ENCODE data around the gene KATNBL1. TPM values are rescaled to one million over a fixed set of nuclear protein-coding genes. Genes with fewer than 3 reads are reported as not detected.

KATNBL1 gene
- total RNA-seq, 1 experiment from 2014 or later, result 46.1 TPM

DNA sequence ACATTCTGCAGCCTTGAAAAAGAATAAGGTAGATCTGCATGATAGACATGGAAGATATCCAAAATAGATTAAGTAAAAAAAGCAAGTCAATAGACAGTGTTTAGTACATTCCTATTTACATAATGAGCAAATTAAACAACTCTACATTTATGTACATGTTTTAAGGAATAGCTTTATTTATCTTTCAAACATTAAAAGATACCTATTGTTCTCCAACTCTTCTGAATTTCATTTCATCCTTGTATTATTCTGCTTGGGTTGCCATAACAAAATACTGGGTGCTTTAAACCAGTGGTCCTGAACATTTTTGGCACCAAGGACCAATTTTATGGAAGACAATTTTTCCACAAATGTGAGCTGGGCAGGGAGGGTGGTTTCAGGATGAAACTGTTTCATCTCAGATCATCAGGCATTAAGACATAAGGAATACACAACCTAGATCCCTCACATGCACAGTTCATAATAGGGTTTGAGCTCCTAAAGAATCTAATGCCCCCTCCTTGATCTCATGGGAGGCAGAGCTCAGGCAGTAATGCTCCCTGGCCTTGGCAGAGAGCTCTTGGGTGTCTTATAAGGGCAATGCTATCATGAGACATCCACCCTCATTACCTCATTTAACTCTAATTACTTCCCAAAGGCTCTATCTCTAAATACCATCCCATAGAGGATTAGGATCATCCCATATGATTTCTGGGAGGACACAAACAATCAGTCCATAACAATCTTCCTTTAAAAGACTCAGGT lies 6.8 kb upstream of the KATNBL1 start:
- Histone ChIP-seq H3K4me3 (ENCODE audit: low read depth in 2 of 2, low read length in 2 of 2) (no peak overlapping the region), H3K9me3 (ENCODE audit: control insufficient read depth, insufficient read depth, low read depth, low read length) (no peaks in the 10 kb centered on the region), H3K36me3 (ENCODE audit: control insufficient read depth, insufficient read depth, low read length) (no peaks in the 10 kb centered on the region), H3K27ac (ENCODE audit: low read length) (no peak overlapping the region), H3K4me1 (ENCODE audit: control insufficient read depth, insufficient read depth, low read length) (no peaks in the 10 kb centered on the region), H3K27me3 (ENCODE audit: control insufficient read depth, insufficient read depth, low read length) (no peaks in the 10 kb centered on the region)
- intact Hi-C loops (cut with micrococcal nuclease; ENCODE audit: unreplicated experiment) (no loop called here), in situ Hi-C loops (cut with HindIII; ENCODE audit: low pct_unique_long_range_greater_than_20kb, low sequenced_read_pairs) (no loop called here)
- DNase-seq (ENCODE audit: low read depth, low spot score) (no peak), ATAC-seq (no peak)
- BruUV-seq (replicated peaks), result no TSS peak
- ChIA-PET CTCF (interaction anchor here (0.5 kb wide), 1 partner anchor 116 kb away, joined by 3 read pairs; no protein-coding TSS in a partner anchor), POLR2A (interaction anchor here (0.6 kb wide), 1 partner anchor 1062 kb away, joined by 3 read pairs; no protein-coding TSS in a partner anchor)
- TF ChIP-seq, protein P1, sequence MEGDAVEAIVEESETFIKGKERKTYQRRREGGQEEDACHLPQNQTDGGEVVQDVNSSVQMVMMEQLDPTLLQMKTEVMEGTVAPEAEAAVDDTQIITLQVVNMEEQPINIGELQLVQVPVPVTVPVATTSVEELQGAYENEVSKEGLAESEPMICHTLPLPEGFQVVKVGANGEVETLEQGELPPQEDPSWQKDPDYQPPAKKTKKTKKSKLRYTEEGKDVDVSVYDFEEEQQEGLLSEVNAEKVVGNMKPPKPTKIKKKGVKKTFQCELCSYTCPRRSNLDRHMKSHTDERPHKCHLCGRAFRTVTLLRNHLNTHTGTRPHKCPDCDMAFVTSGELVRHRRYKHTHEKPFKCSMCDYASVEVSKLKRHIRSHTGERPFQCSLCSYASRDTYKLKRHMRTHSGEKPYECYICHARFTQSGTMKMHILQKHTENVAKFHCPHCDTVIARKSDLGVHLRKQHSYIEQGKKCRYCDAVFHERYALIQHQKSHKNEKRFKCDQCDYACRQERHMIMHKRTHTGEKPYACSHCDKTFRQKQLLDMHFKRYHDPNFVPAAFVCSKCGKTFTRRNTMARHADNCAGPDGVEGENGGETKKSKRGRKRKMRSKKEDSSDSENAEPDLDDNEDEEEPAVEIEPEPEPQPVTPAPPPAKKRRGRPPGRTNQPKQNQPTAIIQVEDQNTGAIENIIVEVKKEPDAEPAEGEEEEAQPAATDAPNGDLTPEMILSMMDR (IDR thresholded peaks at IDR 0.05), result no peak
- no peak for TF ChIP-seq SIN3A (IDR thresholded peaks at IDR 0.05; ENCODE audit: borderline replicate concordance, insufficient read depth, low read depth, low read length)

DNA sequence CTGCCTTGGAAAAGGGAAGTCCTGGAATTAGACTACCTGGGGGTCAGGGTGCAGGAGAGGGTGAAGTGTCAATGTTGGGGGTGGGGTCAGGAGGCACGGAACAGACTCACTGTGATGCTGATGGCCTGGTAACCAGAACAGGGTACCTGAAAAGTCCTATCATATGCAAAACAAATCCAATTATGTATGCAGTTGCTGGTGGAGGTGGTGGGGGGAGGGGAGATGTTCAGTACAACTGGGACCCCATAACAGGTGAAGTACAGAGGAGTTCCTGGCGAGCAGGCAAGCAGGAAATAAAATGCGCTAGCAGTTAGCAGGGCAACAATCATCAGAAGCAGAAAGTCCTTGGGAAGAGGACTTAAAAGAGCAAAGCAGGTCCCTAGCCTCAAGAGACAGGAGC lies 4.2 kb upstream of the KATNBL1 start:
- TF ChIP-seq SIN3A (IDR thresholded peaks at IDR 0.05; ENCODE audit: borderline replicate concordance, insufficient read depth, low read depth, low read length) (no peak), TCF7L2 (IDR thresholded peaks at IDR 0.05; ENCODE audit: low read depth, low read length) (no peak), POLR2AphosphoS5 (IDR thresholded peaks at IDR 0.05; ENCODE audit: low read depth, low read length) (no peak)
- TF ChIP-seq, protein P1 (IDR thresholded peaks at IDR 0.05), result no peak
- TF ChIP-seq, protein P2, sequence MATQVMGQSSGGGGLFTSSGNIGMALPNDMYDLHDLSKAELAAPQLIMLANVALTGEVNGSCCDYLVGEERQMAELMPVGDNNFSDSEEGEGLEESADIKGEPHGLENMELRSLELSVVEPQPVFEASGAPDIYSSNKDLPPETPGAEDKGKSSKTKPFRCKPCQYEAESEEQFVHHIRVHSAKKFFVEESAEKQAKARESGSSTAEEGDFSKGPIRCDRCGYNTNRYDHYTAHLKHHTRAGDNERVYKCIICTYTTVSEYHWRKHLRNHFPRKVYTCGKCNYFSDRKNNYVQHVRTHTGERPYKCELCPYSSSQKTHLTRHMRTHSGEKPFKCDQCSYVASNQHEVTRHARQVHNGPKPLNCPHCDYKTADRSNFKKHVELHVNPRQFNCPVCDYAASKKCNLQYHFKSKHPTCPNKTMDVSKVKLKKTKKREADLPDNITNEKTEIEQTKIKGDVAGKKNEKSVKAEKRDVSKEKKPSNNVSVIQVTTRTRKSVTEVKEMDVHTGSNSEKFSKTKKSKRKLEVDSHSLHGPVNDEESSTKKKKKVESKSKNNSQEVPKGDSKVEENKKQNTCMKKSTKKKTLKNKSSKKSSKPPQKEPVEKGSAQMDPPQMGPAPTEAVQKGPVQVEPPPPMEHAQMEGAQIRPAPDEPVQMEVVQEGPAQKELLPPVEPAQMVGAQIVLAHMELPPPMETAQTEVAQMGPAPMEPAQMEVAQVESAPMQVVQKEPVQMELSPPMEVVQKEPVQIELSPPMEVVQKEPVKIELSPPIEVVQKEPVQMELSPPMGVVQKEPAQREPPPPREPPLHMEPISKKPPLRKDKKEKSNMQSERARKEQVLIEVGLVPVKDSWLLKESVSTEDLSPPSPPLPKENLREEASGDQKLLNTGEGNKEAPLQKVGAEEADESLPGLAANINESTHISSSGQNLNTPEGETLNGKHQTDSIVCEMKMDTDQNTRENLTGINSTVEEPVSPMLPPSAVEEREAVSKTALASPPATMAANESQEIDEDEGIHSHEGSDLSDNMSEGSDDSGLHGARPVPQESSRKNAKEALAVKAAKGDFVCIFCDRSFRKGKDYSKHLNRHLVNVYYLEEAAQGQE (IDR thresholded peaks at IDR 0.05; ENCODE audit: insufficient read depth in 1 of 2, low read depth in 2 of 2, low read length in 1 of 2), result no peak
- no peaks in the 10 kb centered on the region for H3K4me1 ChIP-seq (ENCODE audit: control insufficient read depth, insufficient read depth, low read length)
- ATAC-seq, result no peak
- H3K4me3 ChIP-seq (ENCODE audit: low read depth in 2 of 2, low read length in 2 of 2), result no peak overlapping the region
- BruUV-seq (replicated peaks), result no TSS peak
- no peaks in the 10 kb centered on the region for H3K9me3 ChIP-seq (ENCODE audit: control insufficient read depth, insufficient read depth, low read depth, low read length)
- in situ Hi-C loops (cut with HindIII; ENCODE audit: low pct_unique_long_range_greater_than_20kb, low sequenced_read_pairs) (no loop called here), intact Hi-C loops (cut with micrococcal nuclease; ENCODE audit: unreplicated experiment) (loop anchor here (5.0 kb wide), 1 partner anchor 152 kb away; no protein-coding TSS in a partner anchor)
- no peak overlapping the region for H3K27ac ChIP-seq (ENCODE audit: low read length)
- H3K36me3 ChIP-seq (ENCODE audit: control insufficient read depth, insufficient read depth, low read length), result no peaks in the 10 kb centered on the region; the same call in 1 of the 2 replicates
- DNase-seq (ENCODE audit: low read depth, low spot score), result no peak
- H3K27me3 ChIP-seq (ENCODE audit: control insufficient read depth, insufficient read depth, low read length), result no peaks in the 10 kb centered on the region
- ChIA-PET CTCF (interaction anchor here (0.6 kb wide), 1 partner anchor 374 kb away, joined by 3 read pairs; no protein-coding TSS in a partner anchor), POLR2A (no interaction called here)

Measured in Panc1 (cell line).